NCI-H510A treated with DMSO at 0.1 percent for 48 hours (cell line): Measurements from ENCODE around the gene TOP2A.
"Not testable (repeated sequence)": the region's sequence is repeated elsewhere in the genome, so short reads cannot be mapped to it uniquely, and the experiment has no call there.

ENCODE experiments used
- DNase-seq: peaks from one replicate; lab custom pipeline; 2025; lab: John Stamatoyannopoulos, UW

Gene TOP2A

DNA sequence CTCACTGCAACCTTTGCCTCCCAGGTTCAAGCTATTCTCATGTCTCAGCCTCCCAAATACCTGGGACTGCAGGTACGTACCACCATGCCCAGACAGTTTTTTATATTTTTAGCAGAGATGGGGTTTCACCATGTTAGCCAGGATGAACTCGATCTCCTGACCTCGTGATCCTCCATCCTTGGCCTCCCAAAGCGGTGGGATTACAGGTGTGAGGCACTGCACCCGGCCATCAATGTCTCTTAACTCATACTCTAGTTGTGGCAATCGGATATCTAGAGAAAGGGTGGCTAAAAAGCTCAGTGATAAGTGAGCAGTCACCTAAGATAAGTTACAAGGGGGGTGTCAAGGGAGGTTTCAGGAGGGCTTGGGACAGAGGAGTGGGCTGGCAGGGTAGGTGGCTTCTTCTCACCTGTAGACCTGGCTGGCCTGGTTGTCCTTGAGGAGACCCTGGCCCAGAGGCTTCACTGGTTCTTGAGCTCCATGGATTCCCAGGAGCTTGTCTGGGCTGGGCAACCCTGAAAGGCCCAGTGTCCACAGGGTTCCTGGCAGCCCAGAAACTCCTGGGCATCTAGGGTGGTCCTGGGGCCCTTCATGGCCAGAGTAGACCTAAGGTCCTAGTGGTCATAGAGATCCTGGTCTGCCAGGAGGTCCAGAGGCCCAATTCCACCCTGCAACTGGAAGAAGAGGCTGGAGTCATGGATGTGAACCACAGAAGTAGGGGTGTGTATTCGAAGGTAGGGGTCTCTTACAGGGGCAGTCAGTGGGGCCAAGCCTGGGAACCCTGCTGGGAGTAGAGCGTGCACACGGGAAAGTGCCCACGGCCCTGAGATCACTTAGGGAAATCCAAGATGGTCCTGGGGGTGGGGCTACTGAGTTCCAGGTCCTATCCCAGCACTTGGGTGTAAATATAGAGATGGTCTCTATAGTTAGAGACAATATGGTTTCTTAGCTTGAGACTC, 12.9 kb upstream of the TOP2A start:
- DNase-seq: no peak

DNA sequence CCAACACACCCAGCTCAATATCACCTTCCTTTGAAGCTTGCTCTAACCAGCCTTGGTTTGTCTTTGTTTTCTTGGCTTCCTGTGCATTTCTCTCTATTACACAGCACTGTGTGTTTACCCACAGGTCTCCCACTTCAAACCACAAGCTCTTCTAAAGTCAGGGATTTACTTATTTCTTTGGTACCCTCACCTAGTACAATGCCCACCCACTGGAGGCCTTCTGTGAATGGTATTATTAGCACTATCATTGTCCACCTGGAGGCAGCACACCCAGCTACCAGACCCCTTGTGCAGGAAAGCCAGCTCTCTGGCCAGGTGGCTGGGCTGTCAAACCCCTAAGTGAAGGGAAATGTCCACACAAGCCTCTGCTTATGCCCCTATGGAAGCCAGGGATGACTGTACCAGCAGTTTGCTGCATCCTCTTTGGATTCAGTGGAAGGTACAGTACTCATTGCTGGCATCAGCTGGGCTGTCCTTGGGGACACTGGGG, 9.4 kb upstream of the TOP2A start:
- no peak for DNase-seq

DNA sequence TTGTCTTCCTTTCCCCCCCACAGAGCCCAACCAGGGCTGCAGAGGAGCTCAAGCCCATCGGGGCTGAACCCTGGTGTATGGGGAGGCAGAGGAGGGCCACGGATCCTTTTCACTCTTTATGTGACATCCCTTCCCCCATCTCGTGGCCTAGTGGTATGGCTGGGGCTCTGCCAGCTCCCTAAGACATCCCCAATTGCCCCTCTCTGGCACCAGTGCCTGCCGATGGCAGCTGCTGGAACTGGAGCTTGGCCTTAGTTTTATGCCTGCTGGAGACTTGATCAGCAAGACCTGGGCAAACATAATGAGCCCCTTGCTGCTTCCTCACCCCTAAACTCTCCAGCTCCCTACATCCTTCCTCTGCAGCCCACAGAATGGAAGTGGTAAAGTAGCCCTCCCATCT, 8.0 kb upstream of the TOP2A start:
- no peak for DNase-seq

- no peak for DNase-seq
These were observed 5.4 kb upstream of the TOP2A start for GRCh38 chr17:40422990-40423633.

- peak; percentile 23 for DNase-seq
These were observed 2.0 kb upstream of the TOP2A start for GRCh38 chr17:40419559-40420331.

- no peak for DNase-seq
These were observed 671 bp upstream of the TOP2A start for GRCh38 chr17:40418428-40418706.

- peak; percentile 40 for DNase-seq
These were observed 463 bp downstream of the TOP2A start for GRCh38 chr17:40417258-40417608.

- no peak for DNase-seq
These were observed 1.0 kb downstream of the TOP2A start for GRCh38 chr17:40416671-40417070.

GRCh38 chr17:40415390-40415789, 2.3 kb downstream of the TOP2A start:
- peak; percentile 63 for DNase-seq

DNA sequence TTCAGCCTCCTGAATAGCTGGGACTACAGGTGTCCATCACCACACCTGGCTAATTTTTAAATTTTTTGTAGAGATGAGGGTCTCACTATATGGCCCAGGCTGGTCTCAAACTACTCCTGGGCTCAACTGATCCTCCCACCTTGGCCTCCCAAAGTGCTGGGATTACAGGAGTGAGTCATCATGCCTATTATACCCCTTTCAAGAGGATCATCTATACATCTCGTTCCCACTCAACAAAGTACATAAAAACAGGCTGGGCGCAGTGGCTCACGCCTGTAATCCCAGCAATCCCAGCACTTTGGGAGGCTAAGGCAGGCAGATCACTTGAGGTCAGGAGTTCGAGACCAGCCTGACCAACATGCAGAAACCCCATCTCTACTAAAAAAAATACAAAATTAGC, 3.4 kb downstream of the TOP2A start:
- not testable (repeated sequence) for DNase-seq

- no peak for DNase-seq
These were observed 4.8 kb downstream of the TOP2A start for GRCh38 chr17:40412880-40413279.

- DNase-seq: no peak
These were observed 5.9 kb downstream of the TOP2A start for GRCh38 chr17:40411821-40412220.

DNA sequence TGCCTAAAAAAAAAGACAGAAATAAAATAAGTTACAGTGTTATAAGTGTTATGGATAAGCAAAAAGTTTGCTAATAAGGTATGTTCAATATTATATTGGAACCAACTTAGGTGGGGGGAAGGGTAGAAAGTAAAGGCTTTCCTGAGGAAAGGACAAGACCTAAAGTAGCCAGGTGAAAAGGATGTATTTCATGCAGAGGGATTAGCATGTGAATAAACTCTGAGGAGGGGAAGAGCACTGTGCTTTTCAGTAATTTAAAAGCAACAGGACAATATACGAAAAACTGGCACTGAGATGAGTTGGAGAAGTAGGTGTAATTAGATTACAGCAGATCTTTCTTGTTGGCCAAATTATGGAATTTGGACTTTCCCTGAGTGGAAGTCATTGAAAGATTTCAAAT, 7.6 kb downstream of the TOP2A start:
- DNase-seq: no peak

- not testable (repeated sequence) for DNase-seq
These were observed 8.2 kb downstream of the TOP2A start for GRCh38 chr17:40409540-40409939.

DNA sequence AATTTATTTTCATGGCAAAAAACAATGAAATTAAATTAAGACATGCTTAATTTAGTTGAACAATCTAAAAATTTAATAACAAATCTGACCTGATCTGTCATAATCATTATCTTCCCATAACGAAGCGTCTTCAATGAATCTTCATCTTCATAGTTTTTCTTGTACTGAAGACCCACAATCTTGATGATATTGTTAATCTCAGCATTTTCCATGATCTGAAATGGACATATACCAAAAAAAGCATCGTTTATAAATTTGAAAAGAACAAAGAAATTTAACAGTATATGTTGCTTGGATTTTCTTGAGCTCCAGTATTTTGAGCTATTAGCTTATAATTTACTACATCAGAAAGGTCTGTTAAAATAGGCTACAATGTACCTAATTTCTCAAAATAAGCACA, 10.2 kb downstream of the TOP2A start:
- no peak for DNase-seq

GRCh38 chr17:40404003-40404402, 13.7 kb downstream of the TOP2A start:
- no peak for DNase-seq

DNA sequence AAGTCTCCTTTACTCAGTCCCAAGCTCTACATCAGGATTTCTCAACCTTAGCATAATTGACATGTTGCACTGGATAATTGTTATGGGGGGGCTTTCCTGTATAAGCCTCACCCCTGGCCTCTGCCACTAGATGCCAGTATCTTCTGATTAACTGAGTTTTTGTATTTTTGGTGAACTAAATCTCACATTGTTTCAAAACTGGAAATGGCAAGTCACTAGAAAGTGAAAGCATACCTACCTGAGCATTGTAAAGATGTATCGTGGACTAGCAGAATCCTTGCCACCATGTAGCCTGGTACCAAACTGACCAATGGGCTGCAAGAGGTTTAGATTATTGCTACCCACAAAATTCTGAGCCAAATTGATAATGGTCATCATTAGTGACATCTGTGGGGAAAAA, 15.0 kb downstream of the TOP2A start:
- DNase-seq: no peak

GRCh38 chr17:40399185-40399584, 18.5 kb downstream of the TOP2A start:
- peak; percentile 14 for DNase-seq

GRCh38 chr17:40386555-40386954, 31.1 kb downstream of the TOP2A start:
- DNase-seq: not testable (repeated sequence)

GRCh38 chr17:40382251-40382650, 35.4 kb downstream of the TOP2A start:
- no peak for DNase-seq

- DNase-seq: no peak
These were observed 38.7 kb downstream of the TOP2A start for GRCh38 chr17:40378966-40379365.

DNA sequence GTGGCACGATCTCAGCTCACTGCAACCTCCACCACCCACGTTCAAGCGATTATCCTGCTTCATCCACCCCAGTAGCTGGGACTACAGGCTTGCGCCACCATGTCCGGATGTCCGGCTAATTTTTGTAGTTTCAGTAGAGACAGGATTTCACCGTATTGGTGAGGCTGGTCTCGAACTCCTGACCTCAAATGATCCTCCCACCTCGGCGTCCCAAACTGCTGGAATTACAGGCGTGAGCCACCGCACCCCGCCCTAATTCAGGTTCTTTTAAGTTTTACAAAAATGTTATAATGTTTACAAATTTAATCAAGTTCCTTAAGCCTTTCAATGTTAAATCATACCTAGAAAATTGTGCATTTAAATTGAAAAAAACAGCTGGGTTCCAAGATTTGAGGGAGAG, 39.9 kb downstream of the TOP2A start:
- DNase-seq: no peak

DNA sequence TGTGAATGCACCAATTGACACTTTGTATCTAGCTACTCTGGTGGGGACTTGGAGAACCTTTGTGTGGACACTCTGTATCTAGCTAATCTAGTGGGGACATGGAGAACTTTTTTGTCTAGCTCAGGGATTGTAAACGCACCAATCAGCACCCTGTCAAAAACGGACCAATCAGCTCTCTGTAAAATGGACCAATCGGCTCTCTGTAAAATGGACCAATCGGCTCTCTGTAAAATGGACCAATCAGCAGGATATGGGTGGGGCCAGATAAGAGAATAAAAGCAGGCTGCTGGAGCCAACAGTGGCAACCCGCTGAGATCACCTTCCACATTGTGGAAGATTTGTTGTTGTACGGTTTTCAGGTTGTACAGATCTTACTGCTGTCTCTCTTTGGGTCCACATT, 41.2 kb downstream of the TOP2A start:
- not testable (repeated sequence) for DNase-seq
